Thymus (tissue), 11 donors: ENCODE measurements around the gene KCNMA1. TPM values are rescaled to one million over a fixed set of nuclear protein-coding genes. Genes with fewer than 3 reads are reported as not detected.

Experiments used
- DNase-seq, 9 donors: peaks; one replicate each; pipeline ENCODE4 v3.0.0-alpha.2; 2013; ENCODE audit warnings: low spot score in 9 of 9, low read depth in 6 of 9, missing footprints in 1 of 9
- H3K27ac ChIP-seq, 2 donors: one replicate each; pipeline ENCODE4 v1.5.1; 2013; ENCODE audit warnings: control low read depth in 1 of 2, low read depth in 1 of 2, low read length in 1 of 2, mild to moderate bottlenecking in 1 of 2, moderate library complexity in 1 of 2
- H3K27me3 ChIP-seq, 2 donors: one replicate each; pipeline ENCODE4 v1.5.1; 2013; ENCODE audit warnings: low read length in 1 of 2; ENCODE audit not compliant: control insufficient read depth in 2 of 2, insufficient read depth in 1 of 2
- H3K36me3 ChIP-seq, 2 donors: one replicate each; pipeline ENCODE4 v1.5.1; 2013; ENCODE audit warnings: low read length in 1 of 2, mild to moderate bottlenecking in 1 of 2, moderate library complexity in 1 of 2; ENCODE audit not compliant: control insufficient read depth in 2 of 2, insufficient read depth in 2 of 2
- H3K4me1 ChIP-seq, 2 donors: one replicate each; pipeline ENCODE4 v1.5.1; 2013; ENCODE audit warnings: low read length in 2 of 2; ENCODE audit not compliant: control insufficient read depth in 2 of 2, insufficient read depth in 2 of 2
- H3K4me3 ChIP-seq, 2 donors: one replicate each; pipeline ENCODE4 v1.5.1; 2013; ENCODE audit warnings: low read length in 2 of 2, control low read depth in 1 of 2, mild to moderate bottlenecking in 1 of 2
- H3K9me3 ChIP-seq, 2 donors: one replicate each; pipeline ENCODE4 v1.5.1; 2013; ENCODE audit warnings: low read length in 1 of 2, mild to moderate bottlenecking in 1 of 2; ENCODE audit not compliant: control insufficient read depth in 2 of 2, insufficient read depth in 1 of 2
- WGBS: extraction: QIAGEN DNeasy Blood & Tissue Kit; methylation state at CpG from one replicate; pipeline ENCODE4 v1.1.7; 2013; 5-methylcytosine and 5-hydroxymethylcytosine counted together
- polyA plus RNA-seq: library from polyadenylated mRNA; stranded (reverse); fragments of 200-250 nt; gene quantifications from one replicate; pipeline ENCODE4 v1.2.3, GENCODE V29; 2013
- total RNA-seq: library from RNA; stranded (reverse); fragments of 120-200 nt; gene quantifications from one replicate; pipeline ENCODE4 v1.2.4, GENCODE V29; 2013
- donor health status: healthy.

KCNMA1 gene
- total and polyA plus RNA-seq, 2 donors, result 1.9 to 12.9 TPM

DNA sequence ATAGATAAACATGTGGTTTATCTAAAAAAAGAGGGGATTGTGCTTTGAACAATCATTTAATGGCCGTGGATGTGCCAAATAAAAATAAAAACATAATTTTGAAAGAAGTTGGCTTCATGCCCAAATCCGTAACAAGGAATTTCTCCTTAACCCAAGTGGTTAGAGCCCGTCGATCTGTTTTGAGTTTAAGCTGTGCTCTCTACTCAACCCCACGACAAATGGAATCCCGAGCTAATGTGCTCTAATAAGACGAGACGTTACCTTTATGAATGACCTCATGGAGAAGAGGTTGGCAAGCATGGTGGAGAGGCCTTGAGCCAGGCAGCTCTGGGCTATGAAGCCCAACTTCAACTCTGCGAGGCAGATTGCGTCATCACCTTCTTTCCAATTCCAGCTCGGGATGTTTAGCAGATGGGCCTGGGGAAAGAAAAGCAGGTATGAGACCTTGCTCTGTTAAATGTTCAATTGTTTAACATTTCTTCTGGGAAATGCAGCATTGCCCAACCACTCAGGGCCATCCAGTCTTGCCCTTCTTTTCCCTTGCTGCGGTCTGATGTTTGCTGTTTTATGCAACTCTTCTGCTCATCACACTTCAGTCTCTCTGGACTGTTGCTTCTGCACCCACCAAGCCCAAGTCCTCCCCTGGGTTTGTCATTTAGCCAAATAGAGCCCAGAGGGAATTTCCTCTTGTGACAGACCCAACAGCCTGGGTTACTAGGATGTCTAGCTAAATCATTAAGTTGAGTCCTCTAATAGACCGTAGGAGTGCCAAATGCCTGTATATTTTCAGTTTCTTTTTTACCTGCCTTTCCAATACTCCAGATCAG is 564.6 kb downstream of the KCNMA1 start:
- Histone ChIP-seq H3K27me3 (peaks cover 0 to 2% of the 10 kb centered on the region in 2 donors), H3K27ac (no peak overlapping the region), H3K36me3 (no peaks in the 10 kb centered on the region), H3K4me1 (no peaks in the 10 kb centered on the region), H3K9me3 (no peaks in the 10 kb centered on the region), H3K4me3 (no peak overlapping the region)
- no peak for DNase-seq
- WGBS, result 91% methylated on average over 13 of the region's 13 CpGs

DNA sequence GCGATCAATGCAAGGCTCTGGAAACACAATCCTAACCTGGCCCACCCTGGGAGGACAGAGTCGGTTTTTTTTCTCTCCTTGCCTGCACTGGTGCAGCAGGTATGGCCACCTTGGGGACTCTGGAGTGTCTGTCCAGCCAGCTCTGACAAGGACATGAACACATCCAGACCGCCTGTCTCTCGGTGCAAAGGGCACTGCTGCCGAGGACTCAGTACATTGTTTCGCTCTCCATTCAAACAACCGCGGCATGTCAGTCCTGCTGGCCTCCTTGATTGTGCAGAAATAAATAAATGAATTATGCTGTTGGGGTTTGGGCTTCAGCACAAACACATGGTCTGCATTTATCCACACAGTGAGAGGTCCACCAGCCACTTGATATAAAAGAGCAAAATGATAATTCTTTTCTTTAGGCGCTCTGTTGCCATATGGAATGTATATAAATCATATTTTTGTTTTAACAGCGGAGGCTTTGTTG is 565.2 kb downstream of the KCNMA1 start:
- H3K27ac ChIP-seq, result no peak overlapping the region
- peaks cover 0 to 2% of the 10 kb centered on the region in 2 donors for H3K27me3 ChIP-seq
- H3K9me3 ChIP-seq, result no peaks in the 10 kb centered on the region
- no peak for DNase-seq
- H3K4me1 ChIP-seq, result no peaks in the 10 kb centered on the region
- no peak overlapping the region for H3K4me3 ChIP-seq
- 94% methylated on average over 10 of the region's 10 CpGs for WGBS
- H3K36me3 ChIP-seq, result no peaks in the 10 kb centered on the region

DNA sequence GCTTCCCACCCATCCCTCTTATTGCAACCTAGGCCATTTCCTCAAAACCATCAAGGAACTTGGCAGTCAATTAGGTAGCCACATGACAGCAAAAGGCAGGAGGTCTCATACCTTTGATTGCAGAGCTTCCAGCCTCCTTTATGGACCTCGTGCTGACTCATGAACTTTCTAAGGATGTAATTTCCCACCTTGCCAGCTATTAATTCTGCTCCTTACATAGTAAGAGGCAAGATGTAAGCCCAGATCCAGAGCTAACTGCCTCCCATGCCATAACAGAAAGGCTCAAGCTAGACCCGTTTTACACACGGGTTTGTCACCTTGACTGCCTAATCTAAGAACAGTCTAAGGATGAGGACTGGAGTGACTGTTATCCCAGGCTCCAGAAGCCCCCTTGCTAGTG is 565.7 kb downstream of the KCNMA1 start:
- 94% methylated on average over 3 of the region's 3 CpGs for WGBS
- no peak for DNase-seq
- Histone ChIP-seq H3K4me3 (no peak overlapping the region), H3K9me3 (no peaks in the 10 kb centered on the region), H3K27ac (no peak overlapping the region), H3K27me3 (peaks cover 0 to 2% of the 10 kb centered on the region in 2 donors), H3K36me3 (no peaks in the 10 kb centered on the region), H3K4me1 (no peaks in the 10 kb centered on the region)

DNA sequence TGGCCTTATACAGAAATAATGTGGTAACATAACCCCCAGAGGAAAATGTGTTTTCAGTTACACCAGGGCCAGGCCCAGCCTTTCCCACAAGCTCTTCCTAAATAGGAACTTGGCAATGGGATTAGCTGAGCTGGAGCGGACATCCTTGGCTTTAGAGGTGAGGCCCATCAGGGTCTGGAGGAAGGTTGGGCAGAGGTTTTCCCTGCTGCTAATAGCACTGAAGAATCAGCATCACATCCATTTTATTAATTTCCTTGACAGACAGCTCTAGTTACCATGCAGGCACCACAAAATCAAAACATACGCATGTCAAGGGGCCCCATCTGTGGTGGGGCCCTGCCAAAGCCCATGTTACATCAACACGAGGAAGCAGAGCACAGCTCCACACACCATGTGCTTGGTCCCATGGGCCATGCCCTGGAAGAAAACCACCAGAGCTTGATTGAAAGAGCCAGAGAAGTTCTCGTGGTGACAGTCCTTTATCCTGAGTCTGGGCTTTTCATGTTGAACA is 566.6 kb downstream of the KCNMA1 start:
- Histone ChIP-seq H3K4me3 (no peak overlapping the region), H3K27ac (no peak overlapping the region), H3K36me3 (no peaks in the 10 kb centered on the region), H3K27me3 (peaks cover 0 to 2% of the 10 kb centered on the region in 2 donors), H3K4me1 (no peaks in the 10 kb centered on the region), H3K9me3 (no peaks in the 10 kb centered on the region)
- WGBS, result 90% methylated on average over 4 of the region's 4 CpGs
- no peak for DNase-seq

DNA sequence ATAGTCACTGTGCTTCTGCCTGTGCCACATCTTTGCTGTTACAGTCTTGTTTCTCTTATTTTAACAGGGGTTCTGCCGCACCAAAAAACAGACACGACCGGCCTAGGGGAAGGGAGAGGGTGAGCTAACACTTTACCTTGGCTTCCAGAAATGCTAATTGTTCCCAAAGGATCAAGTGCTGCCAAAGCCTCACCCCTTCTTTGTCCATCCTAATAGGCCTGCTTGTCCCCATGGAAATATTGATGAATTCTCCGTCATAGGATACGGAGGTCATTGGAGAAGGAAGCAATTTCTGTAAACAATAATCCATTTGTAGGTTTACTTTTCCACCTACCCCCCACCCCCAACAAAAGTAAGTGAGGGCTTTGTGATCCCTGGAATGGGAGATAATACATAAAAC is 567.3 kb downstream of the KCNMA1 start:
- Histone ChIP-seq H3K27ac (no peak overlapping the region), H3K4me3 (no peak overlapping the region), H3K36me3 (no peaks in the 10 kb centered on the region), H3K9me3 (no peaks in the 10 kb centered on the region), H3K4me1 (no peaks in the 10 kb centered on the region), H3K27me3 (peaks cover 0 to 2% of the 10 kb centered on the region in 2 donors)
- WGBS, result over 99% methylated on average over 5 of the region's 5 CpGs
- no peak for DNase-seq

DNA sequence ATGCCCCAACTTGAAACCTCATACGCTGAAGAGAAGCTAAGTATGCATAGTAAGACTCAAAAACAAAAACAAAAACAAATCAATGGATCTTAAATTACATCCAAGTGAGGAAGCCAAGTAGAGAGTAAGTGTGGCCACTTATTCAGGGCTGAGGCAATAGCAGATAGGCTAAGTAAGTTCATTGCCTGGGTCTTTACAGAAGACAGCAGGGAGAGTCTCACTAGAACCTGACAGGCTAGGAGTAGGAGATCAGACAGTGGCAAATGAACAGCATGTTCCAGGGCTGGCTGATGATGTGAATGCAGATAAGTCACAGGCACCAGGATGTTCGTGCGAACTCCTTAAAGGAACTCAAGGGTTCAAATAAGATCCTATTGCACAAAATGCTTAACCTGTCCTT is 568.6 kb downstream of the KCNMA1 start:
- H3K4me1 ChIP-seq, result no peaks in the 10 kb centered on the region
- no peaks in the 10 kb centered on the region for H3K9me3 ChIP-seq
- peaks cover 0 to 2% of the 10 kb centered on the region in 2 donors for H3K27me3 ChIP-seq
- H3K27ac ChIP-seq, result no peak overlapping the region
- H3K36me3 ChIP-seq, result no peaks in the 10 kb centered on the region
- no peak overlapping the region for H3K4me3 ChIP-seq
- 94% methylated on average over 3 of the region's 3 CpGs for WGBS
- DNase-seq, result no peak

DNA sequence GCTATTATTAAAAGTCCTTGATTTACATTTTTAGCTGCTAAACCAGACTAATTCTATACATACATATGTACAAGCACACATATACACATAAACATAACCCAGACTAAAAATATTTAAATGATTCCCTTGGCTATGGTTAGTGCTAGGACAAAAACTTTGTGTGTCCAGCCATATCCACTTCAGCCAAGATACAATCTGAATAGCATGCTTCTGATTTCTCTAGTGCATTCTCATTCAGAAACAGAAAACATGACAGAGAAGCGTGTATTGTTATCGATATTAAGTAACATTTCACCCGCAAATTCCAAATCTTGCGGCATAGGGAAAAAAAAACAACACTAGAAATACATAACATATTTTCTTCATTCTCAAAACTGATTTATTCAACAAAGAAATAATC is 569.3 kb downstream of the KCNMA1 start:
- DNase-seq, result no peak
- H3K4me1 ChIP-seq, result no peaks in the 10 kb centered on the region
- H3K27ac ChIP-seq, result no peak overlapping the region
- no peaks in the 10 kb centered on the region for H3K36me3 ChIP-seq
- H3K27me3 ChIP-seq, result peaks cover 0 to 2% of the 10 kb centered on the region in 2 donors
- 96% methylated on average over 4 of the region's 4 CpGs for WGBS
- H3K4me3 ChIP-seq, result no peak overlapping the region
- H3K9me3 ChIP-seq, result no peaks in the 10 kb centered on the region

DNA sequence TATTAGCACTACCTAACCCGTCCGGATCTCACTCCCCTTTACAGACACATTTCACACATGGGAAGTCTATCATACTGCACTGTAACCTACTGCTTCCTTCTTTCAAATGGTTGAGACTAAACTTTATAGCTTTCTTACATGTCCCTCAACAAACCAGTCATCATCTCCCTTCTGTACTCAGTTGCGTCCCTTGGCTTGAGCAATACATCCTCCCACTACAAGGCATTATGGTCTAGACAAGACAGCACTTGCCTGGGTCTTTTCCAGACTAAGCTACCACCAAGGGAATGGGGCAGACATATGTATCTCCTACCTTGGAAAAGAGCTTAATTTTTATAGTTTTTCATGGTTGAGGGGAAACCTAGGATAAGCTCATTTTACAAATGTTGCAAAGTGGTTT is 575.2 kb downstream of the KCNMA1 start:
- H3K4me1 ChIP-seq, result no peaks in the 10 kb centered on the region
- no peaks in the 10 kb centered on the region for H3K27me3 ChIP-seq
- no peaks in the 10 kb centered on the region for H3K9me3 ChIP-seq
- H3K27ac ChIP-seq, result no peak overlapping the region
- 93% methylated on average over 3 of the region's 3 CpGs for WGBS
- no peak overlapping the region for H3K4me3 ChIP-seq
- DNase-seq, result no peak
- no peaks in the 10 kb centered on the region for H3K36me3 ChIP-seq

DNA sequence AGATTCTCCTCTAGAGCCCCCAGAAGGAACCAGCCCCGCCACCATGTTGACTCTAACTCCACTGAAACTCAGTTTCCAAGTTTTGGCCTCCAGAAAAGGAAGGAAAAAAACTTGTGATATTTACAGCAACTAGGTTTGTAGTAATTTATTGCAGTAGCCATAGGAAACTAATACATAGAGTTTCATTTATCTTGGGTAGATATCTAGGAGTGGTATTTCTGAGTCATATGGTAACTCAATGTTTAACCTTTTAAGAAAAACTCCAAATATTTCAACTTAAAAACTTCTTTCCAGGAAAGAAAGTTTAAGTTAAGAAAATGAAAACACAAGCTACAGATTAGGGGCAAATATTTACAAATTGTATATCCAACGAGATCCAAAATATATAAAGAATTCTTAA is 576.7 kb downstream of the KCNMA1 start:
- Histone ChIP-seq H3K9me3 (no peaks in the 10 kb centered on the region), H3K27ac (no peak overlapping the region), H3K4me3 (no peak overlapping the region), H3K4me1 (no peaks in the 10 kb centered on the region), H3K36me3 (no peaks in the 10 kb centered on the region), H3K27me3 (no peaks in the 10 kb centered on the region)
- DNase-seq, result no peak
- 91% methylated on average over 2 of the region's 2 CpGs for WGBS
